Kidney epithelial cell (primary cell): ENCODE measurements around the gene BMPR2. TPM values are rescaled to one million over a fixed set of nuclear protein-coding genes. Genes with fewer than 3 reads are reported as not detected.
"Not testable (repeated sequence)": the region's sequence is repeated elsewhere in the genome, so short reads cannot be mapped to it uniquely, and the experiment has no call there.

Experiments
- DNase-seq: peaks from one replicate; pipeline ENCODE4 v3.0.0-alpha.2; 2010; ENCODE audit warnings: low read depth
- H3K27me3 ChIP-seq: 2 replicates; pipeline ENCODE4 v1.6.0; 2011; ENCODE audit warnings: low read length; ENCODE audit not compliant: control insufficient read depth, insufficient read depth
- H3K36me3 ChIP-seq: 2 replicates; pipeline ENCODE4 v1.5.1; 2011; ENCODE audit warnings: low read length; ENCODE audit not compliant: control insufficient read depth, insufficient read depth
- H3K4me3 ChIP-seq: 2 replicates; pipeline ENCODE4 v1.5.1; 2011; ENCODE audit warnings: low read depth, mild to moderate bottlenecking, control low read depth, low read length
- CTCF ChIP-seq: IDR thresholded peaks from 2 replicates; pipeline ENCODE4 v1.5.1; 2011; ENCODE audit warnings: mild to moderate bottlenecking, moderate library complexity, low read length, control low read depth, inconsistent platforms; ENCODE audit not compliant: insufficient read depth, poor library complexity, severe bottlenecking
- total RNA-seq: library from RNA; depleted of rRNA; stranded (reverse); fragments of >200 nt; gene quantifications from 2 replicates; pipeline ENCODE4 v1.2.3, GENCODE V29; 2015

The BMPR2 gene
- total RNA-seq, 1 donor from 2014 or later, result 44.8 TPM

- DNase-seq, result no peak
- Histone ChIP-seq H3K36me3 (no peaks in the 10 kb centered on the region), H3K4me3 (no peak overlapping the region), H3K27me3 (no peaks in the 10 kb centered on the region)
- TF ChIP-seq CTCF, result no peak
Measured at GRCh38 chr2:202339071-202339870, 36.9 kb upstream of the BMPR2 start.

GRCh38 chr2:202344178-202344577 lies 31.9 kb upstream of the BMPR2 start:
- Histone ChIP-seq H3K27me3 (no peaks in the 10 kb centered on the region), H3K4me3 (no peak overlapping the region), H3K36me3 (no peaks in the 10 kb centered on the region)
- no peak for DNase-seq
- TF ChIP-seq CTCF, result no peak

- TF ChIP-seq CTCF, result no peak
- no peak overlapping the region for H3K4me3 ChIP-seq
- H3K36me3 ChIP-seq, result no peaks in the 10 kb centered on the region
- DNase-seq, result no peak
- no peaks in the 10 kb centered on the region for H3K27me3 ChIP-seq
Measured at GRCh38 chr2:202346180-202346579, 29.9 kb upstream of the BMPR2 start.

- no peak for TF ChIP-seq CTCF
- H3K36me3 ChIP-seq, result no peaks in the 10 kb centered on the region
- DNase-seq, result no peak
- H3K27me3 ChIP-seq, result no peaks in the 10 kb centered on the region
- no peak overlapping the region for H3K4me3 ChIP-seq
Measured at GRCh38 chr2:202353430-202353829, 22.7 kb upstream of the BMPR2 start.

GRCh38 chr2:202355993-202356505 lies 20.1 kb upstream of the BMPR2 start:
- Histone ChIP-seq H3K27me3 (no peaks in the 10 kb centered on the region), H3K36me3 (no peaks in the 10 kb centered on the region), H3K4me3 (no peak overlapping the region)
- no peak for DNase-seq
- no peak for TF ChIP-seq CTCF

- H3K36me3 ChIP-seq, H3K4me3 ChIP-seq, DNase-seq, H3K27me3 ChIP-seq: not testable (repeated sequence)
Measured at GRCh38 chr2:202358924-202359323, 17.2 kb upstream of the BMPR2 start.
